Measurements from ENCODE around the gene NRG2.

The NRG2 gene

DNA sequence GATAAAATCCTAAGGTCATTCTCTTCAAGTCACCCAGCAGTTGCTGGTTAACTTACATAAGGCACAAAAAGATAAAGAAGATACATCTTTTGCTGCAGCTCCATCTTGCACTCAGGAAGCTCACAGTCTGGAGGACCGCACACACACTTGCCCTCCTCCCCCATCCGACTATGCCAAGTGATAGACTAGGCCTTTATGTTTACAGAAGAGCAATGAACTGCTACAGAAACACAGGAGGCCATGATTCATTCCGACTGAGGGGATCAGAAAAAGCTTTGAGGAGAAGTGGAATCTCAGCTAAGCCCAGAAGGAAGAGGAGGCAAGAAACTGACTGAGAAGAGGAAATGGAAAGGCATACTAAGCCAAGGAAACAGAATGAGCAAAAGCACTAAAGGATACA lies 17.4 kb downstream of the NRG2 start:
- H3K27me3 ChIP-seq (ENCODE audit: control insufficient read depth, insufficient read depth, low read length), result no peaks in the 10 kb centered on the region
- no peaks in the 10 kb centered on the region for H3K9me3 ChIP-seq (ENCODE audit: control insufficient read depth, insufficient read depth, low read length)
- no CpG with 5 or more reads among the region's 3 CpGs for WGBS (ENCODE audit: insufficient coverage, insufficient read length)
- no peaks in the 10 kb centered on the region for H3K36me3 ChIP-seq (ENCODE audit: control insufficient read depth, insufficient read depth, low read length)
- H3K4me1 ChIP-seq (ENCODE audit: control insufficient read depth, insufficient read depth, low read length), result no peaks in the 10 kb centered on the region
- no peak overlapping the region for H3K27ac ChIP-seq (ENCODE audit: low read length)
- no peak overlapping the region for H3K4me3 ChIP-seq (ENCODE audit: low read length)
- DNase-seq (ENCODE audit: low read depth, low spot score), result no peak

DNA sequence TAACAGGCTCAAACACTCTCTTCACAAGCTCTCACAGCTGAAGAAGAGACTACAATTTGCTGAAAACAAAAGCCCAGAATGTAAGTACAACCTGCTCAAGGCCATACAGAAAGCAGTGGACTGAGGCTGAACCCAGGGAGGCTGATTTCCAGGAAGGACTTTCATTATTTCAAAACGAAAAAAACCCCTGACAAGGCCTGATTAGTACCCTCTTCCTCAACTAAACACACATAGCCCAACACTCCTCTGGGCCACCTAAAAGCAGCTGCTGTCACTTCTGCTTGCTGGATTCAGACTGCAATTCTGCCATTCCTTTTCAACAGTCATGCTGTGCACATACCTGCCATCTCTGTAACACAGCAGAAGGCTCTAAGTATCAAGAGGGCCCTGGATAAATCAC lies 18.2 kb downstream of the NRG2 start:
- no peaks in the 10 kb centered on the region for H3K4me1 ChIP-seq (ENCODE audit: control insufficient read depth, insufficient read depth, low read length)
- H3K27me3 ChIP-seq (ENCODE audit: control insufficient read depth, insufficient read depth, low read length), result no peaks in the 10 kb centered on the region
- H3K4me3 ChIP-seq (ENCODE audit: low read length), result no peak overlapping the region
- H3K9me3 ChIP-seq (ENCODE audit: control insufficient read depth, insufficient read depth, low read length), result no peaks in the 10 kb centered on the region
- no CpG with 5 or more reads among the region's 1 CpG for WGBS (ENCODE audit: insufficient coverage, insufficient read length)
- H3K27ac ChIP-seq (ENCODE audit: low read length), result no peak overlapping the region
- no peak for DNase-seq (ENCODE audit: low read depth, low spot score)
- H3K36me3 ChIP-seq (ENCODE audit: control insufficient read depth, insufficient read depth, low read length), result no peaks in the 10 kb centered on the region

DNA sequence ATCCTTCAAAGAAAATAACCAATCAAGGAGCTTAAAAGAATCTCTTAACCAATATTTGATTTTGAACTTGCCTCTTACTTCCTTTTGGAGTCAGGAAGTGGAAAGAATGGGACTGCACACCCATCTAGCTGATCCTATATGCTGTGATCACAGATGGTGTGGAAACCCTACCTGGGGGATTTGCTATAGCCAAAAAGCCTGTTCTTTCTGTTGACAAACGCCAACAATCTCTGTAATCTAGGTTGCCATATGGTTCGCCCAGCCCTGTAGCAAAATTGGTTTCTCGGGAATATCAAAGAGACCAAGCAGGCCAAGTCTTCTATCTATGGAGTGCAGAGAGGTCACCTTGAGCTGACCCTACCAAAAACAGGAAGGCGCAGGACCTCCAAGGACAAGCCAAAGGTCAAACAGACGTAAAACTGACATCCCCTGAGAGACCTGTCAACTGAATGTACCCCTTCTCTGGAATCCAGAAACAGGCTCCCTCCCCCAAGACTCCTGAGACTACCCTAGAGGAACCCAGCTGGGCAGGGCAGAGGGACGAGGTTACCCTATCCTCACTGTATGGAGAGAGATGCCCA lies 19.4 kb downstream of the NRG2 start:
- Histone ChIP-seq H3K27ac (ENCODE audit: low read length) (no peak overlapping the region), H3K27me3 (ENCODE audit: control insufficient read depth, insufficient read depth, low read length) (no peaks in the 10 kb centered on the region), H3K4me3 (ENCODE audit: low read length) (no peak overlapping the region), H3K36me3 (ENCODE audit: control insufficient read depth, insufficient read depth, low read length) (no peaks in the 10 kb centered on the region), H3K4me1 (ENCODE audit: control insufficient read depth, insufficient read depth, low read length) (no peaks in the 10 kb centered on the region), H3K9me3 (ENCODE audit: control insufficient read depth, insufficient read depth, low read length) (no peaks in the 10 kb centered on the region)
- no peak for DNase-seq (ENCODE audit: low read depth, low spot score)
- no CpG with 5 or more reads among the region's 6 CpGs for WGBS (ENCODE audit: insufficient coverage, insufficient read length)

DNA sequence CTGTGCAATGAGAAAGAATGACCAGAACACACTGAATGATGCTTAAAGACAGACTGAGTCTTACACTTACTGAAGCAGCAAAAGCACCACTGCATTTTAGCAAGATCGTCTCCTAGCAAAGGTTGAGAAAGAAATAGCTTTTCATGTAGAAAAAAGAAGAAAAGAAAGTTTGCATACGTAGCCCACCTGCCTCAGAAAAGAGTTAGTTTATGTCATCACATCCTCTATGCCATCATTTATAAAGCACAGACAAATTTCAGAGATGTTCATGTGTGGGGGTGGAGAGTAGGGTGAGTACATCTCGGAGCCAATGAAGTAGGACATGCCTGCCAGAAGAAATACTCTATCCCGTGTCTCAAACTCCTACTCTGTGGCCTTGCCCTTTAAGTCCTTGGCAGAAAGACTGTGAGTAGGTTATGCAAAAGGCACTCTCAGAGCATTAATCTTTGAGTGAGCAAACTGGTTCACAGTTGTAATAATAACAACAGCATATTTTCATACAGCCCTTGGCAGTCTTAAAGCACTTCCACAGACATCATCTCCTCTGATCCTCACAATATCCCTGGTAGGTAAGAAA lies 22.4 kb downstream of the NRG2 start:
- WGBS (ENCODE audit: insufficient coverage, insufficient read length), result no CpG with 5 or more reads among the region's 4 CpGs
- Histone ChIP-seq H3K27me3 (ENCODE audit: control insufficient read depth, insufficient read depth, low read length) (no peaks in the 10 kb centered on the region), H3K4me1 (ENCODE audit: control insufficient read depth, insufficient read depth, low read length) (no peaks in the 10 kb centered on the region), H3K36me3 (ENCODE audit: control insufficient read depth, insufficient read depth, low read length) (no peaks in the 10 kb centered on the region), H3K9me3 (ENCODE audit: control insufficient read depth, insufficient read depth, low read length) (no peaks in the 10 kb centered on the region; the same call in 1 of the 2 replicates), H3K27ac (ENCODE audit: low read length) (no peak overlapping the region), H3K4me3 (ENCODE audit: low read length) (no peak overlapping the region)
- DNase-seq (ENCODE audit: low read depth, low spot score), result no peak

DNA sequence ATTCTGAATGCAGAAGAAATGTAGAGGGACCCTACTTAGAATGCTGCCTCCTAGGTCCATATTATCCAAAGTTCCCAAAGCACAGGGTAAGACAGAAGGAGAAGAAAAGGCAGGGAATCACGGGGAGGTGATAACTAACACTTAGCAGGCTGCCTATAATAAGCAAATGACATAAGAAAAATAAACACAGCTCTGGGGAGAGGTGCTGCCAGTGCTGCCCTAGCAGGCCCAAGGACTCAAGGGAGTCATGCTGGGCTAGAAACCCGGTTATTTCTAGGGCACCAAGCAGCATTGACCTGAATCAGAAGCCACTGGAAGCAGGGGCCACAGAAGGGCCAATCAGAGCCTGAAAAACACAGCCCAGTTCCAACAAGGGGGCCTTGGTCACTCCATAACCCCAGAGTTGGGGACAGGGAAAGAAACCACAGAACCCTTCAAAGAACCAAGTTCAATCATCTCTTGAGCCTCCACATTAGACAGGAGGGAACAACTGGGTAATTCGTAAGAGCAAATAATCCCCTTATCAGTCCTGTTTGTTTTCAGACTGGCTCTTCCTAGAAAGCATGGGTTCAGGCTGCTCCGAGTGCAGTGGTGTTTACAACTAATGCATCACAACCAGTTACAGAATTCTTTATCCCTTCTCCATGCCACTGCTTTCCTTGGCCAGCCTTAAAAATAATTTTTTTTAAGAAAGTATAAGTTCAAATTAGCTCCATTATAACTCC lies 24.0 kb downstream of the NRG2 start:
- Histone ChIP-seq H3K4me1 (ENCODE audit: control insufficient read depth, insufficient read depth, low read length) (no peaks in the 10 kb centered on the region), H3K27ac (ENCODE audit: low read length) (no peak overlapping the region), H3K36me3 (ENCODE audit: control insufficient read depth, insufficient read depth, low read length) (no peaks in the 10 kb centered on the region), H3K4me3 (ENCODE audit: low read length) (no peak overlapping the region), H3K27me3 (ENCODE audit: control insufficient read depth, insufficient read depth, low read length) (no peaks in the 10 kb centered on the region), H3K9me3 (ENCODE audit: control insufficient read depth, insufficient read depth, low read length) (no peaks in the 10 kb centered on the region; the same call in 1 of the 2 replicates)
- DNase-seq (ENCODE audit: low read depth, low spot score), result no peak
- WGBS (ENCODE audit: insufficient coverage, insufficient read length), result no CpG with 5 or more reads among the region's 4 CpGs

DNA sequence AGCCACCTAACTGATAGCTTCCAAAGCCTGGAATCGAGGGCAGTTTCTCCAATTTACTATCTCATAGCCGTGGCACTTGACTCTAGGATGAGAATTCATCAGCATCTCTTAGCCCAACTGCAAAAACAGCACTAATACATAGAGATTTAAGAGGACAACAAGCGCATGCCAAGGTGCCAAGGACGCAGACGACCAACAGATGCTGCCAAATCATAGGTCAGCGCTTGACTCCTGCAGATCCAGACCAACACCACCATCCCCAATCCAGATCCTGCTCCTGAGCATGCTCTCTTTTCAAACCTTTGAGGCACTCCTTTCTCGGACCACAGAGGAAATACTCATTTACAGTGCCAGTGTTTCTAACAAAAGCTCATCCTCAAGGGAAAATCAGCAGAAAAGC lies 24.6 kb downstream of the NRG2 start:
- H3K4me3 ChIP-seq (ENCODE audit: low read length), result no peak overlapping the region
- no peaks in the 10 kb centered on the region for H3K36me3 ChIP-seq (ENCODE audit: control insufficient read depth, insufficient read depth, low read length)
- no peak overlapping the region for H3K27ac ChIP-seq (ENCODE audit: low read length)
- H3K4me1 ChIP-seq (ENCODE audit: control insufficient read depth, insufficient read depth, low read length), result no peaks in the 10 kb centered on the region
- no peaks in the 10 kb centered on the region; the same call in 1 of the 2 replicates for H3K9me3 ChIP-seq (ENCODE audit: control insufficient read depth, insufficient read depth, low read length)
- DNase-seq (ENCODE audit: low read depth, low spot score), result no peak
- no CpG with 5 or more reads among the region's 7 CpGs for WGBS (ENCODE audit: insufficient coverage, insufficient read length)
- H3K27me3 ChIP-seq (ENCODE audit: control insufficient read depth, insufficient read depth, low read length), result no peaks in the 10 kb centered on the region

DNA sequence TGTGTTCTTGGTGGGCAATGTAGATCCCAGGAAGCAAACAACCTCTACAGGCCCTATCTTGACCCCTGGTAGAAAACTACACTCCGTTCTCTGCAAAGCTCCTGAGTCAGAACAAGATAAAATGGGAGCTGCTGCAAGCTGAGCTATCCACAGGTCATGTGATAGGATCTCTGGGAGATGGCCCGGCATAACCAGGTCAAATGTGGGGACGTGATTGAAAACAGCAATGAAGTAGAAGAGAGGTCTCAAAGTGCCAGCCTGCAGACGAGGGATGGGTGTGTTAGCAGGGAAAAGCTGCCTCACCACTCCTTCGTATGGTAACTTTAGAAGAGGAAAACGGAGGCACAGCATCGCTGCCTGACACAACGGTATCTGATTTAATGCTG lies 25.0 kb downstream of the NRG2 start:
- H3K4me1 ChIP-seq (ENCODE audit: control insufficient read depth, insufficient read depth, low read length), result no peaks in the 10 kb centered on the region
- no peak overlapping the region for H3K27ac ChIP-seq (ENCODE audit: low read length)
- no CpG with 5 or more reads among the region's 8 CpGs for WGBS (ENCODE audit: insufficient coverage, insufficient read length)
- DNase-seq (ENCODE audit: low read depth, low spot score), result no peak
- no peaks in the 10 kb centered on the region for H3K27me3 ChIP-seq (ENCODE audit: control insufficient read depth, insufficient read depth, low read length)
- H3K9me3 ChIP-seq (ENCODE audit: control insufficient read depth, insufficient read depth, low read length), result no peaks in the 10 kb centered on the region; the same call in 1 of the 2 replicates
- no peaks in the 10 kb centered on the region for H3K36me3 ChIP-seq (ENCODE audit: control insufficient read depth, insufficient read depth, low read length)
- no peak overlapping the region for H3K4me3 ChIP-seq (ENCODE audit: low read length)

DNA sequence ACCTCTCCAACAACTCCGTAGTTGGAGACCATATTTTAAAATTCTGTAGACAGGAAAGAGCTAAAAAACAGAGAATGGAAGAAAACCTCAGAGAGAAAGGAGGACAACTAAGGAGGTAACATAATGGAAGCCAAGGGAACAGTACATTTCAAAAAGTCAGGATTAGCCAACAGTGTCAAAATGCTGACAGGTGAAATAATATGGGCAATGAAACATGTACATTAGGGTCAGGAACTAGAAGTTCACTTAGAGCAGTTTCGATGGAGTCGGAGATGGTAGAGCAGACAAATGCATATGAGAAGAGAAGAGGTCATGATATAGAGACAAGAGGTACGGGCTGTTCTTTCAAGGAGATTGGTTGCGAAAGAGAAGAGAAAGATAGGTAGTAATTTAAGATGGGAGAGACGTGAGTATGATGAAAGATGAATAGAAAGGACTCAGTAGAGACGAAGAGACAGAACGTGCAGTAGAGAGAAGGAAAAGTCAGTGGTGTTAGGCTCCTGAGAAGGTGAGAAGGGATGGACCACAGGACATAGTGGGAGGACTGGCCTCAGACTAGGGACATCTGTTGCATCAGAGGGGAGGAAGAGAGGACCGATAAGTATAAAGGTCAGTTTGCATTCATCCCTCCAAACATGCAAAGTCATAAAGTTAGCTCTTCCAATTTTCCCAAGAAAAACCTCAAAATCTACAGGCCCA lies 25.6 kb downstream of the NRG2 start:
- Histone ChIP-seq H3K9me3 (ENCODE audit: control insufficient read depth, insufficient read depth, low read length) (no peaks in the 10 kb centered on the region; the same call in 1 of the 2 replicates), H3K27me3 (ENCODE audit: control insufficient read depth, insufficient read depth, low read length) (no peaks in the 10 kb centered on the region), H3K36me3 (ENCODE audit: control insufficient read depth, insufficient read depth, low read length) (no peaks in the 10 kb centered on the region), H3K27ac (ENCODE audit: low read length) (no peak overlapping the region), H3K4me1 (ENCODE audit: control insufficient read depth, insufficient read depth, low read length) (no peaks in the 10 kb centered on the region), H3K4me3 (ENCODE audit: low read length) (no peak overlapping the region)
- 100% methylated on average over 5 of the region's 9 CpGs for WGBS (ENCODE audit: insufficient coverage, insufficient read length)
- no peak for DNase-seq (ENCODE audit: low read depth, low spot score)

DNA sequence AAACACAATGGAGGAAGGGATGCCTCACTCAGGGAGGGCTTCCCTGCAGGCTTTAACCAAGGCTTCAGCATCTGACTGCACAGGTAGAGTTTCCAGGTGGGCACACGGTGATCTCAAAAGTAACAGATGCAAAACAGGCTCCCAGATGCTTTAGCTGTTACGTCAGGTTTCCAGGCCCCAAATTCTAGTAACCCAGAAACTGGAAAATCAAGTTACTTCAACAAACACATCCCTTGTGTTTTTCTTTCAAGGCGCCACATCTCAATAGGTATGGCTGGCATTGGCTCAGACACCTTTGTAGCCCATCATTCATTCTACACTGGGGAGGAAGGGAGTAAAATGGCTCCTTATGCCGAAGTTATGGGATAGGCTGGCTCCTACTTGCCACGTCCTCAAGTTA lies 27.4 kb downstream of the NRG2 start:
- H3K36me3 ChIP-seq (ENCODE audit: control insufficient read depth, insufficient read depth, low read length), result no peaks in the 10 kb centered on the region
- H3K4me3 ChIP-seq (ENCODE audit: low read length), result no peak overlapping the region
- no CpG with 5 or more reads among the region's 5 CpGs for WGBS (ENCODE audit: insufficient coverage, insufficient read length)
- no peaks in the 10 kb centered on the region; the same call in 1 of the 2 replicates for H3K9me3 ChIP-seq (ENCODE audit: control insufficient read depth, insufficient read depth, low read length)
- no peaks in the 10 kb centered on the region for H3K27me3 ChIP-seq (ENCODE audit: control insufficient read depth, insufficient read depth, low read length)
- DNase-seq (ENCODE audit: low read depth, low spot score), result no peak
- no peaks in the 10 kb centered on the region for H3K4me1 ChIP-seq (ENCODE audit: control insufficient read depth, insufficient read depth, low read length)
- H3K27ac ChIP-seq (ENCODE audit: low read length), result no peak overlapping the region

DNA sequence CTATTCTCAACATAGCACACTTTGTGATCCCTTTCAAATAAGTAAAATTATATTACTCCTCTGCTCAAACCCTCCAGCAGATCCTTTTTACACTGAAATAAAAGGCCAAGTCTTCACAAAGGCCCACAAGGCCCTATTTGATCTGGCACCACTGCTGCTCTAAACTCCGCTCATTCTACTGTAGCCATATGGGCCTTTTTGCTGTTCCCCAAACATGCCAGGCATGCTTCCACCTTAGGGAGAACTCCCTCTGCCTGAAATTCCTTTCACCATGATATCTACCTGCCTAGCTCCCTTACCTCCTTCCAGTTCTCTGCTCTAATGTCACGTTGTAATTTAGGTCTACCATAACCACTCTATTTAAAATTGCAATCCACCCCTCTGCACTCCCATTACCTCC lies 28.3 kb downstream of the NRG2 start:
- H3K4me1 ChIP-seq (ENCODE audit: control insufficient read depth, insufficient read depth, low read length), result no peaks in the 10 kb centered on the region
- no peaks in the 10 kb centered on the region; the same call in 1 of the 2 replicates for H3K9me3 ChIP-seq (ENCODE audit: control insufficient read depth, insufficient read depth, low read length)
- no peak overlapping the region for H3K27ac ChIP-seq (ENCODE audit: low read length)
- no peak for DNase-seq (ENCODE audit: low read depth, low spot score)
- H3K36me3 ChIP-seq (ENCODE audit: control insufficient read depth, insufficient read depth, low read length), result no peaks in the 10 kb centered on the region
- no CpG with 5 or more reads among the region's 2 CpGs for WGBS (ENCODE audit: insufficient coverage, insufficient read length)
- H3K27me3 ChIP-seq (ENCODE audit: control insufficient read depth, insufficient read depth, low read length), result no peaks in the 10 kb centered on the region
- no peak overlapping the region for H3K4me3 ChIP-seq (ENCODE audit: low read length)

All from iPS DF 6.9 (cell line).